SK-N-SH (cell line): ENCODE results near the gene RSPO4. TPM values are rescaled to one million over a fixed set of nuclear protein-coding genes. Genes with fewer than 3 reads are reported as not detected.

Experiments used
- CTCF ChIA-PET: fragments of 300-600, 350-600 bp; formaldehyde crosslinking; extraction: SDS; loops from one replicate; lab custom pipeline; 2021; lab: Yijun Ruan, JAX
- POLR2A ChIA-PET: fragments of 350-600 bp; sonication (Branson Sonifier 250); formaldehyde crosslinking; extraction: SDS; loops from one replicate; lab custom pipeline; 2020; ENCODE audit warnings: antibody characterized with exemption, inconsistent platforms; lab: Yijun Ruan, JAX
- DNase-seq: peaks from one replicate; pipeline ENCODE4 v3.0.0; 2012
- H2AFZ ChIP-seq: fragments of 200-600 bp; sonication (generic); 2 replicates; pipeline ENCODE4 v1.8.1; 2016; ENCODE audit warnings: antibody characterized with exemption, mild to moderate bottlenecking, low read depth
- H3F3A ChIP-seq: fragments of 200-600 bp; sonication (generic); replicated peaks from 2 replicates; pipeline ENCODE3; 2016; ENCODE audit warnings: antibody characterized with exemption, mild to moderate bottlenecking; ENCODE audit not compliant: insufficient read depth
- H3K27ac ChIP-seq, 2 experiments: fragments of 200-500 bp in 1 of 2; fragments of 200-600 bp in 1 of 2; sonication (Bioruptor generic) in 1 of 2; sonication (generic), shearing (Covaris generic) in 1 of 2; 2 replicates each; pipeline versions ENCODE4 v1.5.1 to v1.6.1; 2014 to 2016; ENCODE audit warnings: low read depth in 2 of 2, inconsistent platforms in 1 of 2, low read length in 1 of 2, mild to moderate bottlenecking in 1 of 2, mixed read lengths in 1 of 2
- H3K27me3 ChIP-seq: fragments of 200-600 bp; sonication (generic), shearing (Covaris generic); 2 replicates; pipeline ENCODE4 v1.6.1; 2016; ENCODE audit warnings: mixed run types; ENCODE audit not compliant: insufficient read depth
- H3K36me3 ChIP-seq, 2 experiments: fragments of 200-500 bp in 1 of 2; fragments of 200-600 bp in 1 of 2; sonication (Bioruptor generic) in 1 of 2; sonication (generic) in 1 of 2; replicated peaks in 1 of 2; 2 replicates each; pipeline versions ENCODE3 to v1.5.1; 2014 to 2016; ENCODE audit warnings: low read length in 1 of 2, mild to moderate bottlenecking in 1 of 2; ENCODE audit not compliant: insufficient read depth in 2 of 2, control insufficient read depth in 1 of 2
- H3K4me1 ChIP-seq, 2 experiments: fragments of 200-500 bp in 1 of 2; fragments of 200-600 bp in 1 of 2; sonication (Bioruptor generic) in 1 of 2; sonication (generic), shearing (Covaris generic) in 1 of 2; 2 replicates each; pipeline versions ENCODE4 v1.5.1 to v1.6.1; 2014 to 2016; ENCODE audit warnings: low read depth in 1 of 2, low read length in 1 of 2, mixed run types in 1 of 2; ENCODE audit not compliant: insufficient read depth in 2 of 2, control insufficient read depth in 1 of 2
- H3K4me2 ChIP-seq: fragments of 200-600 bp; sonication (generic), shearing (Covaris generic); 2 replicates; pipeline ENCODE4 v1.6.1; 2017; ENCODE audit warnings: mixed run types
- H3K4me3 ChIP-seq, 2 experiments: fragments of 200-500 bp in 1 of 2; fragments of 200-600 bp in 1 of 2; sonication (Bioruptor generic) in 1 of 2; sonication (generic), shearing (Covaris generic) in 1 of 2; 2 replicates each; pipeline versions ENCODE4 v1.5.1 to v1.8.1; 2014 to 2016; ENCODE audit warnings: low read depth in 2 of 2, inconsistent platforms in 1 of 2, low read length in 1 of 2, mild to moderate bottlenecking in 1 of 2, mixed read lengths in 1 of 2, moderate library complexity in 1 of 2
- H3K79me2 ChIP-seq: fragments of 200-600 bp; sonication (generic); 2 replicates; pipeline ENCODE4 v1.8.1; 2017; ENCODE audit warnings: mild to moderate bottlenecking; ENCODE audit not compliant: insufficient read depth
- H3K9ac ChIP-seq: fragments of 200-600 bp; sonication (generic); 2 replicates; pipeline ENCODE4 v1.6.1; 2017; ENCODE audit warnings: mixed run types
- H3K9me2 ChIP-seq: fragments of 200-600 bp; sonication (generic); 2 replicates; pipeline ENCODE4 v1.6.1; 2017; ENCODE audit warnings: mixed run types
- H3K9me3 ChIP-seq: fragments of 200-600 bp; sonication (generic); 2 replicates; pipeline ENCODE4 v1.6.1; 2017; ENCODE audit warnings: mixed run types, mild to moderate bottlenecking, moderate library complexity
- H4K20me1 ChIP-seq: fragments of 200-600 bp; sonication (generic); 2 replicates; pipeline ENCODE4 v1.6.1; 2017; ENCODE audit warnings: mild to moderate bottlenecking, mixed run types; ENCODE audit not compliant: insufficient read depth
- CHD2 ChIP-seq: fragments of 150-350 bp; IDR thresholded peaks from 2 replicates; pipeline ENCODE4 v1.6.1; 2018; ENCODE audit warnings: low read length; ENCODE audit not compliant: partially characterized antibody
- FOXJ3 ChIP-seq: sonication (generic); formaldehyde crosslinking; IDR thresholded peaks from 2 replicates; pipeline ENCODE4 v1.5.1; 2020; ENCODE audit warnings: mild to moderate bottlenecking, missing genetic modification reagents
- FOXM1 ChIP-seq: IDR thresholded peaks from 2 replicates; pipeline ENCODE4 v1.4.0; 2012; ENCODE audit warnings: low read depth, mild to moderate bottlenecking
- GABPA ChIP-seq: IDR thresholded peaks from 2 replicates; pipeline ENCODE4 v1.4.0; 2012; ENCODE audit warnings: low read depth, mild to moderate bottlenecking
- MEF2A ChIP-seq: IDR thresholded peaks from 2 replicates; pipeline ENCODE4 v1.4.0; 2012; ENCODE audit warnings: low read depth, borderline replicate concordance
- MXI1 ChIP-seq: IDR thresholded peaks from 2 replicates; pipeline ENCODE4 v1.6.1; 2012; ENCODE audit warnings: mild to moderate bottlenecking, low read depth, low read length, improper control_type of control experiment
- NFIC ChIP-seq: IDR thresholded peaks from 2 replicates; pipeline ENCODE4 v1.4.0; 2012; ENCODE audit warnings: borderline replicate concordance
- NRF1 ChIP-seq: IDR thresholded peaks from 2 replicates; pipeline ENCODE4 v1.6.1; 2012; ENCODE audit warnings: low read depth, mild to moderate bottlenecking, low read length
- POLR2AphosphoS5 ChIP-seq: IDR thresholded peaks from 2 replicates; pipeline ENCODE4 v1.6.1; 2012; ENCODE audit warnings: low read depth, low read length
- RAD21 ChIP-seq: IDR thresholded peaks from 2 replicates; pipeline ENCODE4 v1.6.1; 2012; ENCODE audit warnings: mild to moderate bottlenecking, low read length
- RCOR1 ChIP-seq: fragments of 150-350 bp; IDR thresholded peaks from 2 replicates; pipeline ENCODE4 v1.6.1; 2017; ENCODE audit warnings: antibody characterized with exemption, low read length
- REST ChIP-seq: IDR thresholded peaks from 2 replicates; pipeline ENCODE4 v1.6.1; 2012; ENCODE audit warnings: mild to moderate bottlenecking, low read depth, low read length, moderate library complexity
- RFX5 ChIP-seq: IDR thresholded peaks from 2 replicates; pipeline ENCODE4 v1.6.1; 2012; ENCODE audit warnings: mild to moderate bottlenecking, improper control_type of control experiment, low read length
- SIN3A ChIP-seq: IDR thresholded peaks from 2 replicates; pipeline ENCODE4 v1.6.1; 2012; ENCODE audit warnings: low read depth, mild to moderate bottlenecking, low read length, moderate library complexity, borderline replicate concordance
- TCF12 ChIP-seq: IDR thresholded peaks from 2 replicates; pipeline ENCODE4 v1.4.0; 2012
- TEAD4 ChIP-seq: IDR thresholded peaks from 2 replicates; pipeline ENCODE4 v1.4.0; 2012; ENCODE audit warnings: mild to moderate bottlenecking, borderline replicate concordance; ENCODE audit not compliant: insufficient read depth
- YY1 ChIP-seq: IDR thresholded peaks from 2 replicates; pipeline ENCODE4 v1.4.0; 2012; ENCODE audit warnings: low read depth, mild to moderate bottlenecking
- WGBS: methylation state at CpG from one replicate; pipeline ENCODE4 v1.1.6; 2017; ENCODE audit warnings: low lambda C conversion rate; 5-methylcytosine and 5-hydroxymethylcytosine counted together
- polyA plus RNA-seq, 3 experiments: library from polyadenylated mRNA; depleted of rRNA; stranded (reverse); fragments of >200 nt; gene quantifications; 2 replicates each; pipeline ENCODE4 v1.2.3, GENCODE V29; 2012
- TF ChIP-seq, protein P1 (sequence below): fragments of 150-350 bp; IDR thresholded peaks from 2 replicates; pipeline ENCODE4 v1.6.1; 2016; ENCODE audit warnings: mild to moderate bottlenecking, low read depth, low read length
- TF ChIP-seq, protein P2 (sequence below): fragments of 150-350 bp; IDR thresholded peaks from 2 replicates; pipeline ENCODE4 v1.6.1; 2017; ENCODE audit warnings: antibody characterized with exemption, low read length, low read depth, borderline replicate concordance
- TF ChIP-seq, protein P3 (sequence below): fragments of 200-600 bp; sonication (generic); IDR thresholded peaks from 2 replicates; pipeline ENCODE4 v1.6.1; 2017; ENCODE audit warnings: antibody characterized with exemption, mild to moderate bottlenecking, moderate library complexity

The RSPO4 gene
- polyA plus RNA-seq, 1 of the 3 experiments (the other 2 are of a cell fraction), result not detected

GRCh38 chr20:925516-925915, 76.6 kb downstream of the RSPO4 start:
- DNase-seq, result no peak
- no peak overlapping the region for H3K4me3 ChIP-seq
- no peak overlapping the region for H3K27ac ChIP-seq
- H3F3A ChIP-seq, result no peaks in the 10 kb centered on the region
- H3K36me3 ChIP-seq, result no peaks in the 10 kb centered on the region
- H3K9ac ChIP-seq, result no peak overlapping the region
- no peak overlapping the region for H3K4me2 ChIP-seq
- ChIA-PET CTCF (no interaction called here), POLR2A (no interaction called here)
- no peaks in the 10 kb centered on the region for H4K20me1 ChIP-seq
- no peaks in the 10 kb centered on the region for H3K79me2 ChIP-seq
- no peaks in the 10 kb centered on the region for H3K4me1 ChIP-seq
- H3K9me3 ChIP-seq, result peaks cover 2% of the 10 kb centered on the region; the same call in 1 of the 2 replicates
- no peaks in the 10 kb centered on the region for H3K9me2 ChIP-seq
- H2AFZ ChIP-seq, result no peak overlapping the region
- no peaks in the 10 kb centered on the region for H3K27me3 ChIP-seq
- TF ChIP-seq, protein P1, sequence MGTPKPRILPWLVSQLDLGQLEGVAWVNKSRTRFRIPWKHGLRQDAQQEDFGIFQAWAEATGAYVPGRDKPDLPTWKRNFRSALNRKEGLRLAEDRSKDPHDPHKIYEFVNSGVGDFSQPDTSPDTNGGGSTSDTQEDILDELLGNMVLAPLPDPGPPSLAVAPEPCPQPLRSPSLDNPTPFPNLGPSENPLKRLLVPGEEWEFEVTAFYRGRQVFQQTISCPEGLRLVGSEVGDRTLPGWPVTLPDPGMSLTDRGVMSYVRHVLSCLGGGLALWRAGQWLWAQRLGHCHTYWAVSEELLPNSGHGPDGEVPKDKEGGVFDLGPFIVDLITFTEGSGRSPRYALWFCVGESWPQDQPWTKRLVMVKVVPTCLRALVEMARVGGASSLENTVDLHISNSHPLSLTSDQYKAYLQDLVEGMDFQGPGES, result no peak
- 41% methylated on average over 9 of the region's 9 CpGs for WGBS

- H2AFZ ChIP-seq, result no peak overlapping the region
- H3K9me2 ChIP-seq, result no peaks in the 10 kb centered on the region
- no peaks in the 10 kb centered on the region for H3K36me3 ChIP-seq
- TF ChIP-seq YY1 (no peak), TEAD4 (no peak), RFX5 (no peak), MXI1 (no peak), RAD21 (no peak), REST (no peak), FOXJ3 (no peak), NFIC (no peak), TCF12 (no peak), NRF1 (no peak), MEF2A (no peak), RCOR1 (no peak), GABPA (no peak), FOXM1 (no peak), SIN3A (no peak), POLR2AphosphoS5 (no peak), CHD2 (no peak)
- TF ChIP-seq, protein P1, result no peak
- TF ChIP-seq, protein P2, sequence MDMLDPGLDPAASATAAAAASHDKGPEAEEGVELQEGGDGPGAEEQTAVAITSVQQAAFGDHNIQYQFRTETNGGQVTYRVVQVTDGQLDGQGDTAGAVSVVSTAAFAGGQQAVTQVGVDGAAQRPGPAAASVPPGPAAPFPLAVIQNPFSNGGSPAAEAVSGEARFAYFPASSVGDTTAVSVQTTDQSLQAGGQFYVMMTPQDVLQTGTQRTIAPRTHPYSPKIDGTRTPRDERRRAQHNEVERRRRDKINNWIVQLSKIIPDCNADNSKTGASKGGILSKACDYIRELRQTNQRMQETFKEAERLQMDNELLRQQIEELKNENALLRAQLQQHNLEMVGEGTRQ, result no peak
- TF ChIP-seq, protein P3, sequence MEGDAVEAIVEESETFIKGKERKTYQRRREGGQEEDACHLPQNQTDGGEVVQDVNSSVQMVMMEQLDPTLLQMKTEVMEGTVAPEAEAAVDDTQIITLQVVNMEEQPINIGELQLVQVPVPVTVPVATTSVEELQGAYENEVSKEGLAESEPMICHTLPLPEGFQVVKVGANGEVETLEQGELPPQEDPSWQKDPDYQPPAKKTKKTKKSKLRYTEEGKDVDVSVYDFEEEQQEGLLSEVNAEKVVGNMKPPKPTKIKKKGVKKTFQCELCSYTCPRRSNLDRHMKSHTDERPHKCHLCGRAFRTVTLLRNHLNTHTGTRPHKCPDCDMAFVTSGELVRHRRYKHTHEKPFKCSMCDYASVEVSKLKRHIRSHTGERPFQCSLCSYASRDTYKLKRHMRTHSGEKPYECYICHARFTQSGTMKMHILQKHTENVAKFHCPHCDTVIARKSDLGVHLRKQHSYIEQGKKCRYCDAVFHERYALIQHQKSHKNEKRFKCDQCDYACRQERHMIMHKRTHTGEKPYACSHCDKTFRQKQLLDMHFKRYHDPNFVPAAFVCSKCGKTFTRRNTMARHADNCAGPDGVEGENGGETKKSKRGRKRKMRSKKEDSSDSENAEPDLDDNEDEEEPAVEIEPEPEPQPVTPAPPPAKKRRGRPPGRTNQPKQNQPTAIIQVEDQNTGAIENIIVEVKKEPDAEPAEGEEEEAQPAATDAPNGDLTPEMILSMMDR, result no peak
- H3K9me3 ChIP-seq, result no peaks in the 10 kb centered on the region
- no peaks in the 10 kb centered on the region for H3K4me1 ChIP-seq
- CTCF ChIA-PET, result no interaction called here
- H3K27ac ChIP-seq, result no peak overlapping the region
- POLR2A ChIA-PET, result no interaction called here
- H3K79me2 ChIP-seq, result no peaks in the 10 kb centered on the region
- DNase-seq, result no peak
- no peaks in the 10 kb centered on the region for H3K27me3 ChIP-seq
- H4K20me1 ChIP-seq, result no peaks in the 10 kb centered on the region
- no peak overlapping the region for H3K4me3 ChIP-seq
- H3K9ac ChIP-seq, result no peak overlapping the region
- H3K4me2 ChIP-seq, result no peak overlapping the region
- H3F3A ChIP-seq, result no peaks in the 10 kb centered on the region
These were observed 77.5 kb downstream of the RSPO4 start for GRCh38 chr20:924639-925038.
